HG03457 (cell line): ENCODE results near the gene ACVR1.

Source experiments
- ATAC-seq: cut with Tn5 transposase; IDR thresholded peaks from one replicate; pipeline ENCODE4 v1.9.1; 2021; ENCODE audit warnings: moderate number of reproducible peaks; ENCODE audit not compliant: unreplicated experiment

Gene ACVR1

GRCh38 chr2:157857881-157858280 lies 18.2 kb downstream of the ACVR1 start:
- no peak for ATAC-seq

GRCh38 chr2:157856187-157856515 lies 20.0 kb downstream of the ACVR1 start:
- ATAC-seq: no peak

GRCh38 chr2:157853820-157854219 lies 22.3 kb downstream of the ACVR1 start:
- ATAC-seq: no peak

GRCh38 chr2:157853211-157853610 lies 22.9 kb downstream of the ACVR1 start:
- ATAC-seq: no peak

GRCh38 chr2:157849591-157849990 lies 26.5 kb downstream of the ACVR1 start:
- ATAC-seq: no peak

- no peak for ATAC-seq
Observed at GRCh38 chr2:157848213-157848612, 27.9 kb downstream of the ACVR1 start.

- ATAC-seq: no peak
Observed at GRCh38 chr2:157845081-157845480, 31.0 kb downstream of the ACVR1 start.

- ATAC-seq: no peak
Observed at GRCh38 chr2:157843935-157844334, 32.2 kb downstream of the ACVR1 start.

GRCh38 chr2:157843081-157843480 lies 33.0 kb downstream of the ACVR1 start:
- ATAC-seq: no peak

GRCh38 chr2:157842106-157842879 lies 33.8 kb downstream of the ACVR1 start:
- no peak for ATAC-seq

GRCh38 chr2:157841485-157841884 lies 34.6 kb downstream of the ACVR1 start:
- ATAC-seq: no peak

GRCh38 chr2:157840568-157841156 lies 35.5 kb downstream of the ACVR1 start:
- no peak for ATAC-seq

- ATAC-seq: no peak
Observed at GRCh38 chr2:157839822-157840221, 36.3 kb downstream of the ACVR1 start.

GRCh38 chr2:157839162-157839801 lies 36.8 kb downstream of the ACVR1 start:
- no peak for ATAC-seq

GRCh38 chr2:157838442-157839161 lies 37.5 kb downstream of the ACVR1 start:
- ATAC-seq: no peak

GRCh38 chr2:157837851-157838441 lies 38.2 kb downstream of the ACVR1 start:
- ATAC-seq: no peak

- no peak for ATAC-seq
Observed at GRCh38 chr2:157836531-157836930, 39.6 kb downstream of the ACVR1 start.

- no peak for ATAC-seq
Observed at GRCh38 chr2:157835425-157835824, 40.7 kb downstream of the ACVR1 start.

- no peak for ATAC-seq
Observed at GRCh38 chr2:157835006-157835405, 41.1 kb downstream of the ACVR1 start.

GRCh38 chr2:157833721-157834120 lies 42.4 kb downstream of the ACVR1 start:
- ATAC-seq: no peak

GRCh38 chr2:157831573-157832315 lies 44.4 kb downstream of the ACVR1 start:
- ATAC-seq: no peak
